Activated T-helper 2 cell treated with anti-CD3 and anti-CD28 coated beads, Interferon-gamma antibody, Interleukin-2, Interleukin-4, amounts not matched to agents 10 μg/mL and 5 μg/mL and 100 μg/mL, durations not matched to agents 14 hours and 24 hours and 36 hours (primary cell): Measurements from ENCODE around the gene WDR45. TPM values are rescaled to one million over a fixed set of nuclear protein-coding genes. Genes with fewer than 3 reads are reported as not detected.

Experiments
- DNase-seq: peaks from one replicate; pipeline ENCODE4 v3.0.0; 2021; ENCODE audit warnings: low spot score
- H3K27ac Mint-ChIP-seq: one replicate; pipeline ENCODE4 v1.8.0; 2021; ENCODE audit warnings: mixed read lengths
- H3K27me3 Mint-ChIP-seq: one replicate; pipeline ENCODE4 v1.8.0; 2021; ENCODE audit warnings: low read depth, mixed read lengths
- H3K36me3 Mint-ChIP-seq: one replicate; pipeline ENCODE4 v1.8.0; 2021; ENCODE audit warnings: low read depth, mixed read lengths
- H3K4me1 Mint-ChIP-seq: one replicate; pipeline ENCODE4 v1.8.0; 2021; ENCODE audit warnings: low read depth, mixed read lengths
- H3K4me3 Mint-ChIP-seq: one replicate; pipeline ENCODE4 v1.8.0; 2021; ENCODE audit warnings: low read depth, mild to moderate bottlenecking, moderate library complexity, mixed read lengths
- H3K9me3 Mint-ChIP-seq: one replicate; pipeline ENCODE4 v1.8.0; 2021; ENCODE audit warnings: mixed read lengths
- intact Hi-C: fragments of 100-400 bp; cut with micrococcal nuclease; formaldehyde crosslinking; loops from one replicate; pipeline ENCODE4 v1.15.1; 2023
- total RNA-seq: library from RNA; stranded (reverse); gene quantifications from 2 replicates; pipeline ENCODE4 v1.2.3, GENCODE V29; 2022

Gene WDR45
- total RNA-seq, 1 donor from 2014 or later: 37.9 TPM

DNA sequence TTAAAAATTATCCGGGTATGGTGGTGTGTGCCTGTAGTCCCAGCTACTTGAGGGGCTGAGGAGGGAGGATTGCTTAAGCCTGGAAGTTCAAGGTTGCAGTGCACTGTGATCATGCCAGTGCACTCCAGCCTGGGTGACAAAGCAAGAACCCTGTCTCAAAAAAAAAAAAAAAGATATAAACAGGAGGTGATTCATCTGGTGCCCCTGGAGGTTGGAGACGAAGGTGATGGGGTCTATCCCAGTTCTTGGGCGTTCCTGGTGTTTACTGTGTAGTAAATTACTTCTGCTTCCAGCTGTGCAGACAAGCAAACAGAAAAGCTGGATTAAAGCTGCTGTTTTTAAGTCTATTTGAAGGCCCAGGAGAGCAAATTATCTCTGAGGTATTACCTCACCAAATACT is 23.9 kb upstream of the WDR45 start:
- DNase-seq: no peak
- Mint-ChIP-seq H3K9me3 (no peaks in the 10 kb centered on the region), H3K4me1 (peaks cover 4% of the 10 kb centered on the region), H3K27ac (no peak overlapping the region), H3K27me3 (no peaks in the 10 kb centered on the region), H3K36me3 (peaks cover 2% of the 10 kb centered on the region), H3K4me3 (no peak overlapping the region)
- intact Hi-C loops: loop anchor here (10.0 kb wide), 1 partner anchor 61 kb away; the partner anchor contains the start of gene MAGIX

GRCh38 chrX:49102190-49102589 is 22.5 kb upstream of the WDR45 start:
- H3K4me3 Mint-ChIP-seq: peak overlapping the region; percentile 89
- H3K4me1 Mint-ChIP-seq: peaks cover 4% of the 10 kb centered on the region
- no peak for DNase-seq
- H3K27me3 Mint-ChIP-seq: no peaks in the 10 kb centered on the region
- H3K36me3 Mint-ChIP-seq: peaks cover 2% of the 10 kb centered on the region
- no peaks in the 10 kb centered on the region for H3K9me3 Mint-ChIP-seq
- H3K27ac Mint-ChIP-seq: peak overlapping the region; percentile 84
- intact Hi-C loops: loop anchor here (10.0 kb wide), 1 partner anchor 63 kb away; the partner anchor contains the start of gene MAGIX

GRCh38 chrX:49101629-49101984 is 21.9 kb upstream of the WDR45 start:
- Mint-ChIP-seq H3K4me3 (peak overlapping the region; percentile 89), H3K27me3 (no peaks in the 10 kb centered on the region), H3K9me3 (no peaks in the 10 kb centered on the region), H3K4me1 (peaks cover 4% of the 10 kb centered on the region), H3K36me3 (peaks cover 2% of the 10 kb centered on the region), H3K27ac (peak overlapping the region; percentile 84)
- intact Hi-C loops: loop anchor here (10.0 kb wide), 1 partner anchor 63 kb away; the partner anchor contains the start of gene MAGIX
- no peak for DNase-seq

DNA sequence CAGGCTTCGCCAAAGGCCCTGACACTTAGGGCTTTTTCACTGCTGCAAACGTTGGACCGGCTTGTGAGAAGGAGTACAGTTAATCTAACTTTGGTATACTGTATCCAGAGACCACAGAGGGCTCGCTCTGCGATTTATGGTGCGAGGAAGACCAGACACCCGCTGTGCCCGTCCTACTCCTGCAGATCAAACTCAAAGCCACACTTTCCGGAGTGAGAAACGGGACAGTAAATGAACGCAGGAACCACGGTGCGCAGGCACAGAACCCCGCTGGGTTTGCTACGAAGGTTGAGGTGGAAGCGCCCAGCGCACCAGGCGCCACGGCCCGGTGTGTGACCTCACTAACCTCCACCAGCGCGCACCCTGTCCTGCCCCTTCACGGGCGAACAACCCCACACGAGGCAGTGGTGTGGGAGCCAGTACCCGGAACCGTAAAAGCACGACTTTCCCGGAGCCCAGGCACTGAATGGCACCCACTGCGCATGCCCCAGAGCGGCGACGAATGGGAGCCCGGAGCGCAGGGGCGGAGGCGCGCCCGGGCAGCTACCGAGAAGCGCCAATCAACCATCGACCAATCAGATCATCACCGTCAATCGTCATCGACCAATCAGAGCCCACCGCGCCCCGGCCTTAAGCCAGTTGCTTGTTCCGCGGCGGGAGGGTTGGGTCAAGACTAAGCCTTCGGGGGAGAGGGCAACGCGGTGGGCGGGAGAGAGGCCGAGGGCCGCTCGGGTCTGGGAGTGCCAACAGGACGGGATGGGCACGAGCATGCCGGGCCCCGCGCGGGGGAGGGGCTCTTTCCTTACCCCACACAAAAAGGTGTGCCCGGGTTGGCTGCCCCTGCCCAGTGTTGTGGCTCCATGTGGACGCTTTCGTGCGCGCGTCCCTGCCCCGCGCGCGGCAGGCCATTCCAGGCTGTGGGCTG is 21.3 kb upstream of the WDR45 start:
- Mint-ChIP-seq H3K36me3 (no peaks in the 10 kb centered on the region), H3K4me3 (peak overlapping the region; percentile 89), H3K27me3 (no peaks in the 10 kb centered on the region), H3K9me3 (no peaks in the 10 kb centered on the region), H3K4me1 (peaks cover 4% of the 10 kb centered on the region), H3K27ac (peak overlapping the region; percentile 84)
- peak; percentile 87 for DNase-seq
- intact Hi-C loops: loop anchor here (10.0 kb wide), 1 partner anchor 64 kb away; the partner anchor contains the start of gene MAGIX

DNA sequence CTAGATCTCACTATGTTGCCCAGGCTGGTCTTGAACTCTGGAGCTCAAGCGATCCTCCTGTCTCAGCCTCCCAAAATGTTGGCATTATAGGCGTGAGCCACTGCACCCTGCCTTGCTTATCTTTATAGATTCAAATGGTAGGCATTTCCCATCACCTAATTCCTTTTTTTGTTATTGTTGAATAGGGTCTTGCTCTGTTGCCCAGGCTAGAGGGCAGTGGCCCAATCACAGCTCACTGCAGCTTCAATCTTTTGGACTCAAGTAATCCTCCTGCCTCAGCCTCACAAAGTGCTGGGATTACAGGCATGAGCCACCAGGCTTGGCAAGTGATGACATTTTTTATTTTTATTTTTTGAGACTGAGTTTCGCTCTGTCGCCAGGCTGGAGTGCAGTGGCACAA is 16.7 kb upstream of the WDR45 start:
- no peak overlapping the region for H3K27ac Mint-ChIP-seq

GRCh38 chrX:49089553-49089952 is 9.9 kb upstream of the WDR45 start:
- intact Hi-C loops: no loop called here
- Mint-ChIP-seq H3K9me3 (no peaks in the 10 kb centered on the region), H3K27me3 (no peaks in the 10 kb centered on the region), H3K36me3 (no peaks in the 10 kb centered on the region), H3K4me1 (no peaks in the 10 kb centered on the region), H3K4me3 (no peak overlapping the region), H3K27ac (no peak overlapping the region)
- DNase-seq: no peak

More for the DNA sequence above, 16.7 kb upstream of the WDR45 start:
- no peaks in the 10 kb centered on the region for H3K36me3 Mint-ChIP-seq
- no peaks in the 10 kb centered on the region for H3K27me3 Mint-ChIP-seq
- intact Hi-C loops: no loop called here
- H3K9me3 Mint-ChIP-seq: no peaks in the 10 kb centered on the region
- H3K4me1 Mint-ChIP-seq: peaks cover under 1% of the 10 kb centered on the region
- no peak overlapping the region for H3K4me3 Mint-ChIP-seq
- DNase-seq: no peak

GRCh38 chrX:49082271-49082871 is 2.7 kb upstream of the WDR45 start:
- H3K27ac Mint-ChIP-seq: peak overlapping the region; percentile 17
- intact Hi-C loops: no loop called here
- peaks cover 8% of the 10 kb centered on the region for H3K36me3 Mint-ChIP-seq
- H3K4me1 Mint-ChIP-seq: peaks cover 17% of the 10 kb centered on the region
- H3K4me3 Mint-ChIP-seq: peak overlapping the region; percentile 26
- no peaks in the 10 kb centered on the region for H3K27me3 Mint-ChIP-seq
- no peak for DNase-seq
- no peaks in the 10 kb centered on the region for H3K9me3 Mint-ChIP-seq

GRCh38 chrX:49077941-49078340 is 1.7 kb downstream of the WDR45 start:
- peaks cover 3% of the 10 kb centered on the region for H3K9me3 Mint-ChIP-seq
- intact Hi-C loops: no loop called here
- DNase-seq: no peak
- H3K27me3 Mint-ChIP-seq: no peaks in the 10 kb centered on the region
- peaks cover 24% of the 10 kb centered on the region for H3K4me1 Mint-ChIP-seq
- no peak overlapping the region for H3K4me3 Mint-ChIP-seq
- H3K27ac Mint-ChIP-seq: no peak overlapping the region
- H3K36me3 Mint-ChIP-seq: peaks cover 28% of the 10 kb centered on the region

DNA sequence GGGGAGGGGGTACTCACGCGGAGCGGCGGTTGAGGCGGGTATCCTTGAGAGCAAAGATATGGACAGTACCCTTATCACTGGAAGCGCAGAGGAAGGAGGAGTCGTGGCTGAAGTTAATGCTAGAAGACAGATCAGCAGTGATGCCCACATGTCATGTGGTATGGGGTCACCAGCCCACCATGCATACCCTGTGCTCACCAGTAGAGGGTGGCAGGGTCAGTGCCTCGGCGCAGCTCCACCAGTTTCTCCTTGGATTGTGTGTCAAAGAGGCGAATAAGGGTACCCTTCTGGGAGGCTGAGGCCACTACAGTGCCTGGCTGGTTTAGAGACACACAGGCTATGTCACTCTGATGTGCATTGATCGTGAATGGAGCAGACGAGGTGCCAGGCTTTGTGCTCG is 4.3 kb downstream of the WDR45 start:
- no peak overlapping the region for H3K4me3 Mint-ChIP-seq
- H3K27ac Mint-ChIP-seq: no peak overlapping the region
- no peak for DNase-seq
- peaks cover 4% of the 10 kb centered on the region for H3K9me3 Mint-ChIP-seq
- H3K36me3 Mint-ChIP-seq: peaks cover 40% of the 10 kb centered on the region
- peaks cover 25% of the 10 kb centered on the region for H3K4me1 Mint-ChIP-seq
- H3K27me3 Mint-ChIP-seq: no peaks in the 10 kb centered on the region
- intact Hi-C loops: loop anchor here (2.0 kb wide), 1 partner anchor 73 kb away; the partner anchor contains the start of gene GRIPAP1

GRCh38 chrX:49073601-49074575 is 5.8 kb downstream of the WDR45 start, which contains the start of gene PRAF2:
Gene PRAF2, minus strand, starts transcription at chrX:49074002. Its CDS starts 15 bp downstream, at chrX:49073987.
- peak within 1 kb of the TSS; percentile 70 for H3K27ac Mint-ChIP-seq
- intact Hi-C loops: loop anchor here (2.0 kb wide), 1 partner anchor 71 kb away; the partner anchor contains the start of gene GRIPAP1

GRCh38 chrX:49072712-49073095 is 7.0 kb downstream of the WDR45 start:
- peak overlapping the region; percentile 70 for H3K27ac Mint-ChIP-seq
- intact Hi-C loops: no loop called here
- H3K36me3 Mint-ChIP-seq: peaks cover 32% of the 10 kb centered on the region
- peaks cover 15% of the 10 kb centered on the region for H3K4me1 Mint-ChIP-seq
- DNase-seq: no peak
- peak overlapping the region; percentile 78 for H3K4me3 Mint-ChIP-seq
- H3K9me3 Mint-ChIP-seq: peaks cover 4% of the 10 kb centered on the region
- H3K27me3 Mint-ChIP-seq: no peaks in the 10 kb centered on the region

More at GRCh38 chrX:49073601-49074575, 5.8 kb downstream of the WDR45 start, which contains the start of gene PRAF2:
- Mint-ChIP-seq H3K4me3 (peak within 1 kb of the TSS; percentile 78), H3K4me1 (peaks cover 19% of the 10 kb centered on the region), H3K27me3 (no peaks in the 10 kb centered on the region), H3K9me3 (peaks cover 4% of the 10 kb centered on the region), H3K36me3 (peaks cover 40% of the 10 kb centered on the region)
- peak; percentile 85 for DNase-seq
